Fibroblast of gingiva (primary cell): ENCODE measurements around the gene RPP38.

Experiments
- DNase-seq: peaks from one replicate; pipeline ENCODE4 v3.0.0-alpha.2; 2011; ENCODE audit warnings: low read depth

Gene RPP38

DNA sequence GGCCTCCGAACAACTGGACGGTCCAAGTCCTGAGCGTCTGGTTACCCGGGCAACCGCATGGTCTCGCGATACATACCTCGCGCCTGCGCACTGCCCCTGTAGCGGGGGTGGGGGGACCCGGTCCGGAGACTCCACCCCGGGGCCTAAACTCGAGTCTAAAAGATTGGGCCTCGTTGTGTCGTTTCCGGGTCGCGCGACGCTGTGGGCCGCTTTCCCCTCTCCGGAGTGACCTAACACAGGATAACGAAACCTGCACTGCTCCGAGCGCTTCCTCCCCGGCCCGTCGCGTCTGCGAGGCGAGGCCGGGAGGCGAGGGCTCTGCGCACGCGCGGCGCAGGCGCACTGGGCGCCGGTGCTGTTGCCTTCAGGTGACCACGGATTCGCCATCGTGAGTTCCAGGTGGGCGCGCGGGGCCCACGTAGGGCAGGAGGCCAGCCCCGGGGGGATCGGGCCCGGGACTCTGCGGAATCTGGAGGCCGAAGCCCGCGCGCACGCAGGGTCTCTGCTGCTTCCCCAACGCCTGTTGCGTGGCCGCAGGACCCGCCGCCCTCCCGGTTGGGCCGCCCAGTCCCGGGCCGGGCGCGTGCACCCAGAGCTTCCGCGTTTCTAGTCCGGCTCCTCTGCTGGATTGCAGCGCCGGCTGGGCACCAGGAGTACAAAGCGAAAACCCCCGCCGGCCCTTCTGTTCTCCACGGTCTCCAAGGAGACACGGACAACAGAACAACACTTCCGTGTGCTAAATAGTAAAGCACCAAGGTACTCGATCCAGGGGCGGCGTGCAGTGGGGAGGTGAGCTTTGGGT lies at the start of gene RPP38:
RPP38 (plus strand) TSS at position 345 of the 802 bp plus-strand sequence. CDS start 5,960 bp downstream, outside the sequence.
- DNase-seq, result peak; percentile 95

- no peak for DNase-seq
Observed at GRCh38 chr10:15049533-15049932, 47.6 kb upstream of the RPP38 start.

- DNase-seq, result no peak
Observed at GRCh38 chr10:15052121-15052520, 45.0 kb upstream of the RPP38 start.

DNA sequence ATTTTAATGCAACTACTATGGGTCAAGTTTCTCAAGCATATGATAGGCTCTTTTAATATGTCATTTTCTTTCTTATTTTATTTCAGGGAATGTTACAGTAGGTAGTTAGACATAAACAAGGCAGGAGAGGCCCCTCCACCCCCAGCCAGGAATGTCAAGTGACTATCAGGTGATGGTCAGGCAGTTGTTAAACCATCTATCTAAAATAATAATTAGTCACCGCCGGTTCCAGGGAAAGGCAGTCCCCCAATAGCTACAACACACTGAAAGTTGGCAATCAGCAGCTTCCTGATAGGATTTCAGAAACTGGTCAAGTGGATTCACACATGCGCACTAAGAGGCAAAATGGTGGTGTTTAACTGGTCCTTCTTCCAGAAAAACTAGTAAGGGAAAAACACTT lies 44.1 kb upstream of the RPP38 start:
- no peak for DNase-seq

GRCh38 chr10:15058689-15059088 lies 38.5 kb upstream of the RPP38 start:
- DNase-seq, result no peak

DNA sequence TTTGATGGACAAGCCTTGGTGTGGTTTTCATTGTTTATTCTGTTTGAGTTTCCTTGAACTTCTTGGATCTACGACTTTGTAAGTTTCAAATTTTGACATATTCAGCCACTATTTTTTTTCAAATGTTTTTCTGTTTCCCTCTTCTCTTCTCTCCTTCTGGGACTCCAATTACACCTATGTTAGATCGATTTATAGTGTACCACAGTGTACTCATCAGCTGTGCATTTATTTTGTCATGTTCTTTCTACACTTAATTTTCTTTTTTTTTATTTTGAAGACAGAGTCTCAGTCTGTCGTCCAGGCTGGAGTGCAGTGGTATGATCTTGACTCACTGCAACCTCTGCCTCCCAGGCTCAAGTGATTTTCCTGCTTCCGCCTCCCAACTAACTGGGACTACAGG lies 37.2 kb upstream of the RPP38 start:
- no peak for DNase-seq

DNA sequence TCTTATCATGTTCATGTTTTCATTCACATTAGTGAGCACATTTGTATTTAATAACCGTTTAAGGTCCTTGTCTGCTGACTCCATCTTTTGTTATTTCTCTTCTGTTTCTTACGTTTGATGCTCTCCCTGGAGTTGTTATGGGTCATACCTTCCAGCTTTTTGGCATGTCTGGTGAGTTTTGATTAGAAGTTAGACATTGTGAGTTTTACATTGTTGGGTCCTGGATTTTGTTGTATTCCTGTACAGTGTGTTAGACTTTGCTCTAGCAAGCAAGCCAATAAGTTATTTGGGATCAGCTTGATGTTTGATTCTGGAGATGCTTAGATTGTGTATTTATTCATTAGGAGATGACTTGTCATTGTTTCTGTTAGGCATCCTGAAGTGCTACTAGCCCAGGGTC lies 36.5 kb upstream of the RPP38 start:
- no peak for DNase-seq

DNA sequence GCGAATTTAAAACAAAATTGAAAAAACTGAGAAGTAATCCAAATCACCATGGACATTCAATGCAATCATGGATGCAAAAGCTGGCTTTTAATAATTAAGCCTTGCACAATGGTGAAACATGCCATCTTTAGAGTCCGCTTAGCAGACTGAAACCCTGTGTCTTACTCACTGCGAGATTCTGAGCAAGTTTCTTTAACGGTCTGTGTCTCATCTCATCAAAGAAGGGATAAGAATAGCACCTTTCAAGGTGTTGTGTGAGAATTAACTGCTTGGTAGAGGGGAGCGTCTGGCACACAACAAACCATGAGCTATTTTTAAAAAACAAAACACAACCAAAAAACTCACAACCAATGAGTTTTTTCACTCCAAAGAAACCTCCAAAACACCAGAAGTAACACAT lies 30.0 kb upstream of the RPP38 start:
- no peak for DNase-seq

DNA sequence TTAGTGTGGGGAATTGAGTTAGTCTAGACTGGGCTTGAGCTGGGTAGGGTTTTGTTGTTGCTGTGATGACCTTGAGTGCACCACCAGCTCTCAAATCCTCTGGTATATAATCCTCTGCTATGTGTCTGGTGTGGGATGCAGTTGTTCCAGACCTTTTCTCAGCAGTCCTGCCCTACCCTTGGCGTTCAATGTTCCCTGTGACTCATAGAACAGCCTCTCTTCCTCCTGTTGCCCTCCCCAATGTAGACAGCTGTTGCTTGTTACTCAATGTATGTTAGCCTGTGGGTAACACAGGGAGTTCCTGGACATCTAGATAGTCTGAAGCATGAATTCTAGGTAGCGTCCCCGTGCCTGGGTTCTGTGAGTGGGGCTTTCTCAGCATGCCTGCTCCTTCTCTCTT lies 28.4 kb upstream of the RPP38 start:
- peak; percentile 73 for DNase-seq

DNA sequence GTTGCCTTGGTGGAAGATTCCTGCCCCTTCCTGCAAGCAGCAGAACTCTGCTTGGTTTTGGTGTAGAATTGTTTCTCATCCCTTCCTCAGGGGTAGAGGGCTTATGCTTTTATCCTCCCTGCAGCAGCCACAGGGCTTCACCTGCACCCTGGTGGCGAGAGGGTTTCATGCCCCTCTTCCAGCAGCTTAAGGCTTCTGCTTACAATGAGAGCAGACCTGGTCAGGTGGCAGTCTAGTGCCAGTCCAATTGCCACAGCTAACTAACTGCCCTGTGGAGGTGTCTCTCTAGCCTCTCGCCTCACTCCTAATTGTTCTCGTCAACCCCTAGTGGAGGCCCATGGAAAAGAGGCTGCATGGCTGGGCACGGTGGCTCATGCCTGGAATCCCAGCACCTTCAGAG lies 27.9 kb upstream of the RPP38 start:
- DNase-seq, result no peak

DNA sequence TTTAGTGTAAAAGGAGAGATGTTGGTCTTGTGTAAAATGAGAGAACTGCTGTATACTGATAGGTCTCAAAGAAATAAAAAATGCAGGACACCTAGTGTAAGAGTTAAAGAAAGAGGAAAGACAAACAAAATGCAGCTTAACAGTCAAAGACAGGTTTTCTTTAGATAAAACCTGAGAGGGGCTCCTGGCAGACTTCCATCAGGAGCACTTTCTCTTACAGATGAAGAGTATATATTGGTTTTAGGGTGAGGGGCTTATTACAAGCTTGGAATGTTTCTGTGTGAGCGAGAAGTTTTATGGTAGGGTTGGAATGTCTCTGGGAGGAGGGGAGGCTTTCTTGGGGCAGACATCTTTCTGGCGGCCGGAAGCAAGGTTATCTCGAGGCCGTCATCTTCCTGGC lies 24.8 kb upstream of the RPP38 start:
- DNase-seq, result no peak

GRCh38 chr10:15075421-15075820 lies 21.7 kb upstream of the RPP38 start:
- DNase-seq, result peak; percentile 30

GRCh38 chr10:15083674-15084501 lies 13.3 kb upstream of the RPP38 start:
- no peak for DNase-seq

GRCh38 chr10:15084502-15084922 lies 12.6 kb upstream of the RPP38 start:
- DNase-seq, result peak; percentile 97

DNA sequence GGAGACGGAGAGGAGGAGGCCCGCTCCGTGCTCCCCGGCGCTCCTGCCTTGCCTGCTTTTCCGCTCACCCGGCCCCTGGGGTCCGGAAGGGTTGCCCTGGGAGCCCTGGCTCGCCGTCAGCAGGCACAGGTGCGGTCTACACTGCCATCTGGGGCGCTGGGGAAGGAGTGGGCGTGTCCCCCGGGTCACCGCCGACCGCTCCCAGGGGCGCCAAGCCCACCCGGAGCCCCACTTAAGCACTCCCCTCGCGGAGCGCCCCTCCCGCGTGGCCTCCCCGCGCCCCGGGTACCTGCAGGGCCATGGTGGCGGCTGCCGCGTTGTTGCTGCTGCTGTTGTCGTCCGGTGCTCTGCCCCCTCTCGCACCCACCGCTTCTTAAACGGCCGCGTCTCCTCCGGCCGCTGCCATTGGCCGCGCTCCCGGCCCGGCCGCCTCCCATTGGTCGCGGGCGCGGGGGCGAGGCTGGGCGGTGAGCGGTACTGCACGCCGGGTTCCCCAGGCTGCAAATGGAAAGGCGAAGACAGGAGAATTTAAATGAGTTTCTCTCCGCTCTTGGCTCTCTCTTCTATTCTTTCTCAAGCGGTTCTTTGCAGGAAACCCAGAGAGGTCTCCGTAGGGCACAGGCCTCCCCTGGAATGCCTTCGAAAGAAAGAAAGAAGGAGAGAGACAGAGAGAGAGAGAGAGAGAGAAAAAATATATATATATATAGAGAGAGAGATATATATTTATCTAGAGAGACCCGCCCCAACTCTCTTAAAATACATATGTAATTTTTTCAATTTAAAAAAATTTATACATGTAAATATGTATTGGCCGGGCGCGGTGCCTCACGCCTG lies 8.5 kb upstream of the RPP38 start, which contains the start of gene ACBD7:
ACBD7 (minus strand) TSS at position 349 of the 834 bp plus-strand sequence; CDS start at position 301, 48 bp downstream.
- peak; percentile 69 for DNase-seq

- DNase-seq, result no peak
Observed at GRCh38 chr10:15091418-15091817, 5.7 kb upstream of the RPP38 start.

GRCh38 chr10:15092855-15093408 lies 4.2 kb upstream of the RPP38 start:
- DNase-seq, result no peak

GRCh38 chr10:15096661-15097010 lies 519 bp upstream of the RPP38 start:
- no peak for DNase-seq

GRCh38 chr10:15099886-15100285 lies 2.7 kb downstream of the RPP38 start:
- DNase-seq, result no peak

GRCh38 chr10:15103513-15103912 lies 6.4 kb downstream of the RPP38 start:
- DNase-seq, result no peak

DNA sequence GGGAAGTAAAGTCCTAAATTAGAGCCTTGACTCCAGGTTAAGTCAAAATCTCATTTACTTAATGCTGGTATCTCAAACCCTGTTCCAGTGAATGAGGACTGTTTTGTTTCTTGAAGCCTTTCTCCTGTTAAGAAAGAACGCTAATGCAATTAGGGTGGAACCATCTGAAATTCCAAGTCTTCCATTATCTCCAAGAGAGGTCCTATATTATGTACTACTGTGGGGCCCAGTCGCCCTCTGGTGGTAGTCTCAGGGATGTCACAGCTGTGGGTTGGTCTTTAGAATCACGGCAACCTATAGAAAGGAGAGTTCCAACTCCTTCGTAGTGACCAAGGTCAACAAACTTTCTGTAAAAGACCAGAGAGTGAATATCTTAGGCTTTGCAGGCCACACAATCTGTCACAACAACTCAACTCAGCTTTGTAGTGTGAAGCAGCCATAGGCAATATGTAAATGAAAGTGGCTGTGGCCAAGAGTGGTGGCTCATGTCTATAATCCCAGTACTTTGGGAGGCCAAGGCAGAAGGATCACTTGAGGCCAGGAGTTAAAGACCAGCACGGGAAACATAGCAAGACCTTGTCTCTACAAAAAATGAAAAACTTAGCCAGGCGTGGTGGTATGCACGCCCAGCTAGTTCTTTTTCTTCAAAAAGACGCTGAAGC lies 9.3 kb downstream of the RPP38 start:
- DNase-seq, result peak; percentile 62
